H1 (cell line): ENCODE results near the gene RNASE12. TPM values are rescaled to one million over a fixed set of nuclear protein-coding genes. Genes with fewer than 3 reads are reported as not detected.

Experiments used
- CHD7 ChIP-seq: fragments of 300-600 bp; sonication (generic); IDR thresholded peaks from 2 replicates; pipeline ENCODE4 v1.7.1; 2012; ENCODE audit warnings: low read length, moderate library complexity, mild to moderate bottlenecking, inconsistent platforms; ENCODE audit not compliant: insufficient replicate concordance
- GABPA ChIP-seq: IDR thresholded peaks from 2 replicates; pipeline ENCODE4 v1.6.1; 2011; ENCODE audit warnings: mild to moderate bottlenecking, low read length, moderate library complexity, borderline replicate concordance; ENCODE audit not compliant: insufficient read depth
- HDAC2 ChIP-seq, 2 experiments: fragments of 300-600 bp in 1 of 2; sonication (generic) in 1 of 2; IDR thresholded peaks; 2 replicates each; pipeline ENCODE4 v1.6.1; 2011 to 2012; ENCODE audit warnings: low read depth in 2 of 2, low read length in 2 of 2, mild to moderate bottlenecking in 2 of 2, moderate library complexity in 2 of 2, borderline replicate concordance in 1 of 2, inconsistent platforms in 1 of 2
- JUN ChIP-seq: IDR thresholded peaks from 2 replicates; pipeline ENCODE4 v1.6.1; 2011; ENCODE audit warnings: low read depth, mild to moderate bottlenecking, improper control_type of control experiment, low read length
- RAD21 ChIP-seq, 2 experiments: IDR thresholded peaks in 1 of 2; conservative IDR thresholded peaks in 1 of 2; 2 replicates each; pipeline ENCODE4 v1.6.1; 2011; ENCODE audit warnings: low read depth in 2 of 2, low read length in 2 of 2, improper control_type of control experiment in 1 of 2, inconsistent platforms in 1 of 2, mild to moderate bottlenecking in 1 of 2, moderate library complexity in 1 of 2
- SIN3A ChIP-seq, 2 experiments: IDR thresholded peaks in 1 of 2; conservative IDR thresholded peaks in 1 of 2; 2 replicates each; pipeline ENCODE4 v1.6.1; 2011 to 2012; ENCODE audit warnings: low read length in 2 of 2, improper control_type of control experiment in 1 of 2, low read depth in 1 of 2, mild to moderate bottlenecking in 1 of 2
- SIRT6 ChIP-seq: IDR thresholded peaks from one replicate; pipeline ENCODE4 v1.7.1; 2012; ENCODE audit warnings: low read length, inconsistent platforms
- SP1 ChIP-seq: IDR thresholded peaks from 2 replicates; pipeline ENCODE4 v1.6.1; 2011; ENCODE audit warnings: low read depth, low read length
- SRF ChIP-seq: IDR thresholded peaks from 2 replicates; pipeline ENCODE4 v1.6.1; 2011; ENCODE audit warnings: mild to moderate bottlenecking, low read depth, low read length, moderate library complexity
- polyA plus RNA-seq, 7 experiments: library from polyadenylated mRNA; depleted of rRNA in 3 of 7; stranded (reverse) in 5 of 7; unstranded in 2 of 7; fragments of >200 nt in 5 of 7; fragments of 200-250 nt in 2 of 7; gene quantifications; 1 replicate in 5 of 7; 2 replicates in 1 of 7; 4 replicates in 1 of 7; pipeline versions ENCODE4 v1.2.1 to v1.2.3, GENCODE V29; 2011 to 2013; ENCODE audit warnings: missing spikeins in 2 of 7, mixed read lengths in 2 of 7
- total RNA-seq: library from RNA; stranded (reverse); fragmentation: NEBNext Ultra II Directional; extraction: Animal tissue kit (Norgen Biotek cat#: 25700); gene quantifications from 2 replicates; pipeline ENCODE4 v1.2.1, GENCODE V29; 2021

RNASE12 gene
- total and polyA plus RNA-seq, 2 of the 8 experiments (the other 6 are each of a cell fraction or from before 2014, with no cell fraction given) = not detected

GRCh38 chr14:20556500-20557211 is 34.5 kb downstream of the RNASE12 start (continued):
- no peak for TF ChIP-seq CHD7
- no peak for TF ChIP-seq SP1
- TF ChIP-seq GABPA = no peak
- no peak for TF ChIP-seq SIRT6
- TF ChIP-seq RAD21 (IDR thresholded peaks at IDR 0.05 in 1 of 2, conservative IDR thresholded peaks at IDR 0.05 in 1 of 2; ENCODE audit: low read depth in 2 of 2, low read length in 2 of 2) = no peak
- no peak for TF ChIP-seq SIN3A (conservative IDR thresholded peaks at IDR 0.05 in 1 of 2, IDR thresholded peaks at IDR 0.05 in 1 of 2; ENCODE audit: low read depth in 1 of 2, low read length in 2 of 2)
- TF ChIP-seq JUN = no peak
- TF ChIP-seq HDAC2 (IDR thresholded peaks at IDR 0.05; ENCODE audit: borderline replicate concordance in 1 of 2, low read depth in 2 of 2, low read length in 2 of 2) = no peak
- no peak for TF ChIP-seq SRF
